Prostate gland (tissue), 2 donors: ENCODE results near the gene STXBP6. TPM values are rescaled to one million over a fixed set of nuclear protein-coding genes. Genes with fewer than 3 reads are reported as not detected.
A peak's percentile ranks its signal among the peaks of the same experiment; 100 is the strongest.

Source experiments
- DNase-seq: peaks from one replicate; pipeline ENCODE4 v3.0.0-alpha.2; 2019; ENCODE audit warnings: low spot score
- H3K27ac ChIP-seq, 2 donors: fragments of 200-600 bp; sonication (generic); 2 replicates each; pipeline ENCODE4 v1.5.1; 2017 to 2019
- H3K27me3 ChIP-seq: fragments of 200-600 bp; sonication (generic); replicated peaks from 2 replicates; pipeline ENCODE4 v1.5.1; 2019; ENCODE audit not compliant: insufficient read depth
- H3K36me3 ChIP-seq, 2 donors: fragments of 200-600 bp; sonication (generic); 1 replicate in 1 of 2; 2 replicates in 1 of 2; pipeline versions ENCODE4 v1.5.1 to v1.8.1; 2017 to 2019
- H3K4me1 ChIP-seq: fragments of 200-600 bp; sonication (generic); replicated peaks from 2 replicates; pipeline ENCODE4 v1.5.1; 2019
- H3K4me3 ChIP-seq, 2 donors: fragments of 200-600 bp; sonication (generic); 2 replicates each; pipeline ENCODE4 v1.5.1; 2017 to 2019
- H3K9me3 ChIP-seq: fragments of 200-600 bp; sonication (generic); 2 replicates; pipeline ENCODE4 v1.5.1; 2017
- POLR2A ChIP-seq: fragments of 450-650 bp; IDR thresholded peaks from one replicate; pipeline ENCODE4 v1.6.1; 2016; ENCODE audit warnings: antibody characterized with exemption, mild to moderate bottlenecking
- POLR2AphosphoS5 ChIP-seq: sonication (generic); formaldehyde crosslinking; IDR thresholded peaks from one replicate; pipeline ENCODE4 v1.6.1; 2017; ENCODE audit warnings: antibody characterized with exemption
- WGBS: methylation state at CpG from one replicate; pipeline ENCODE4 v1.1.5; 2018; 5-methylcytosine and 5-hydroxymethylcytosine counted together
- intact Hi-C: fragments of 100-400 bp; cut with DNase I; formaldehyde crosslinking; loops from one replicate; pipeline ENCODE4 v1.14.2; 2022
- total RNA-seq, 2 donors: library from RNA; depleted of rRNA; stranded (reverse); fragments of >200 nt; gene quantifications; one replicate each; pipeline ENCODE4 v1.1.0, GENCODE V29; 2016
- TF ChIP-seq, protein P1 (sequence below), 4 experiments: fragments of 200-600 bp in 2 of 4; fragments of 450-650 bp in 2 of 4; sonication (generic) in 2 of 4; IDR thresholded peaks; 1 replicate in 3 of 4; 2 replicates in 1 of 4; pipeline ENCODE4 v1.5.1; 2016 to 2019; ENCODE audit warnings: antibody characterized with exemption in 4 of 4, mild to moderate bottlenecking in 2 of 4, moderate library complexity in 2 of 4

Gene STXBP6
- total RNA-seq, 2 donors from 2014 or later: 12.4 to 32.3 TPM

DNA sequence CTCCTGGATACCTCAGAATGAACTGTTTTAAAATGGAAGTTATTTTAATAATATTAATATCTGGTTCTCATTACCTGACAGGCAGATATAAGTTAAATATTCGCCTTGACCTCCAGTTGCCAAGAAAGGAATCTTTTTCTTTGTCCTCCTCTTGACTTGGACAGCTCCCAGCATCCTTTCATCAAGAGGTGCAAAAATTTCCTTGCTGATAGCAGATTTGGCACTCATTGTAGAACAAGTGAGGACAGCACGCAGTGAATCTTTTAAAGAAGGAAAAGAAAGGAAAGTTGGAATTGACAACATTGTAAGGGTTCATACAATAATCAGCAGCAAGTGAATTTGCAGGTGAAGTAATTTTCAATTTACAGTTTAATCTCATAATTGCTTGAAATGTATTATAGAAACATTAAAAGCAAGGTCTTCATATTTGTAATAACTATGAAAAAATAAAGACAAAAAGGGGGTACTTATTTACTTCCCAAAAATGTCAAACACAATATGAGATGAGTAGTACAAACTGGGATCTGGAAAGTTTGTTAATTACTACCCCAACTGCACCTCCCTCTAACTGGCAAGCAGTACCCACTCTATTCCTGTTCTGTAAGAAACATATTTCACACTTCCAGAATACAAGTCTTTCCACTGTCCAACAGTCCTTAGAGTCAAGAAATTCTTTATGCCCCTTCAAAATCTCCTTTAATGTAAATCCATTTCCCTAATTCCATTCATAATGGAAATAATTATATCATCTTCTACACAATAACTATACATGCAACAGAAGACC is 75.2 kb downstream of the STXBP6 start:
- intact Hi-C loops: no loop called here
- no peaks in the 10 kb centered on the region for H3K4me1 ChIP-seq
- H3K27me3 ChIP-seq: no peaks in the 10 kb centered on the region
- no peak overlapping the region for H3K4me3 ChIP-seq
- TF ChIP-seq, protein P1, sequence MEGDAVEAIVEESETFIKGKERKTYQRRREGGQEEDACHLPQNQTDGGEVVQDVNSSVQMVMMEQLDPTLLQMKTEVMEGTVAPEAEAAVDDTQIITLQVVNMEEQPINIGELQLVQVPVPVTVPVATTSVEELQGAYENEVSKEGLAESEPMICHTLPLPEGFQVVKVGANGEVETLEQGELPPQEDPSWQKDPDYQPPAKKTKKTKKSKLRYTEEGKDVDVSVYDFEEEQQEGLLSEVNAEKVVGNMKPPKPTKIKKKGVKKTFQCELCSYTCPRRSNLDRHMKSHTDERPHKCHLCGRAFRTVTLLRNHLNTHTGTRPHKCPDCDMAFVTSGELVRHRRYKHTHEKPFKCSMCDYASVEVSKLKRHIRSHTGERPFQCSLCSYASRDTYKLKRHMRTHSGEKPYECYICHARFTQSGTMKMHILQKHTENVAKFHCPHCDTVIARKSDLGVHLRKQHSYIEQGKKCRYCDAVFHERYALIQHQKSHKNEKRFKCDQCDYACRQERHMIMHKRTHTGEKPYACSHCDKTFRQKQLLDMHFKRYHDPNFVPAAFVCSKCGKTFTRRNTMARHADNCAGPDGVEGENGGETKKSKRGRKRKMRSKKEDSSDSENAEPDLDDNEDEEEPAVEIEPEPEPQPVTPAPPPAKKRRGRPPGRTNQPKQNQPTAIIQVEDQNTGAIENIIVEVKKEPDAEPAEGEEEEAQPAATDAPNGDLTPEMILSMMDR (IDR thresholded peaks at IDR 0.05): no peak
- TF ChIP-seq POLR2AphosphoS5 (no peak), POLR2A (no peak)
- H3K36me3 ChIP-seq: no peaks in the 10 kb centered on the region
- H3K27ac ChIP-seq: no peak overlapping the region
- no peak for DNase-seq
- no peaks in the 10 kb centered on the region for H3K9me3 ChIP-seq
- WGBS: 22% methylated on average over 2 of the region's 2 CpGs

DNA sequence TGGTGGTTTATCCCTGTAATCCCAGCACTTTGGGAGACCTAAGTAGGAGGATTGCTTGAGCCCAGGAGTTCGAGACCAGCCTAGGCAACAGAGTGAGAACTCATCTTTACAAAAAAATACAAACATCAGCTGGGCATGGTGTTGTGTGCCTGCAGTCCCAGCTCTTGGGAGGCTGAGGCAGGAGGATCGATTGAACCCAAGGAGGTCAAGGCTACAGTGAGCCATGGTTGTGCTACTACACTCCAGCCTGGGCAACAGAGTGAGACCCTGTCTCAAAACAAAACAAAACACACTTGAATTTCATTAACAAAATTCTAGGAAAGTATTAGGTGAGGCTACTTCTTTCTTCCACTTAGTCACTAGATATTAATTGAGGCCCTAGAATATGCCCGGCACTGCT is 77.1 kb downstream of the STXBP6 start:
- no peak for DNase-seq
- Histone ChIP-seq H3K27ac (no peak overlapping the region), H3K36me3 (no peaks in the 10 kb centered on the region), H3K27me3 (no peaks in the 10 kb centered on the region), H3K9me3 (no peaks in the 10 kb centered on the region), H3K4me3 (no peak overlapping the region), H3K4me1 (no peaks in the 10 kb centered on the region)
- intact Hi-C loops: no loop called here
- 98% methylated on average over 3 of the region's 3 CpGs for WGBS
- TF ChIP-seq POLR2A (no peak), POLR2AphosphoS5 (no peak)
- TF ChIP-seq, protein P1 (IDR thresholded peaks at IDR 0.05): no peak

DNA sequence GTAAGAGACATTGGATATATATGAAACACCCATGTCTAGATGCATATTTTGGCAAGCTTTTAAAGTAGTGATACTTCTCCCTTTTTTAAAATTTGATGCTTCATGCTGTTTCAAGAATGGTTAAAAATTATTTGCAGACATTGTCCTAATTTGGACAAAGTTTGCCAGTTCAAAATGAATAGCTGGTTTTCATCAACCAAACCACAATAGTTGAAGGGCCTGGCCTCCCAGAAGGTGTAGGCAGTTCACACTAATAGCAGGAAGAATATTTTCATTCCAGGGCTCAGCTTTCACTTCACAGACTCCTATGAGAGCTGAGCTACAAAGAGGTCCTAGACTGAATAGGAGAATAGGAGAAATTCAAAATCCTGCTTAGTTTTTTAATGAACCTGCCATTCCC is 78.7 kb downstream of the STXBP6 start:
- Histone ChIP-seq H3K4me1 (no peaks in the 10 kb centered on the region), H3K27ac (no peak overlapping the region)

DNA sequence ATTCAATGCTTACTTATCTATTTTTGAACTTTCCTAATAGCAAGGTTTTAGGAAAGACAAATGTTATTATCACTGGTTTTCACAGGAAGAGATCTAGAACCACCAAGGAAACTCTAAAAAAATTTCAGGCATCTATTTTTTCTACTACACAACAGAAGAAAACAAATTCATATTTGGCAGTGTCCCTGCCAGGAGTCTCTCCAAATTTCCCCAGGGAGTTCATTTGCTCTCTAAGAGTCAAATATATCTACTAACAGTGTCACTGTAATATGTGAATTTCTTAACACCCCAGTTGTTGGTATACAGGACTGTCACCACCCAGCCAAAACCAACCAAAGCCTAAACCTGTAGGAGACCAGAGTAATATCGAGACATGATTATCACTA is 83.4 kb downstream of the STXBP6 start:
- WGBS: 89% methylated on average over 1 of the region's 1 CpG
- TF ChIP-seq POLR2AphosphoS5 (no peak), POLR2A (no peak)
- TF ChIP-seq, protein P1 (IDR thresholded peaks at IDR 0.05): no peak
- intact Hi-C loops: no loop called here
- H3K27ac ChIP-seq: peak overlapping the region in 1 of 2 donors; percentile 27
- DNase-seq: no peak
- no peaks in the 10 kb centered on the region for H3K27me3 ChIP-seq
- H3K4me3 ChIP-seq: no peak overlapping the region
- H3K36me3 ChIP-seq: no peaks in the 10 kb centered on the region
- H3K9me3 ChIP-seq: no peaks in the 10 kb centered on the region
- no peaks in the 10 kb centered on the region for H3K4me1 ChIP-seq

More for the DNA sequence above, 78.7 kb downstream of the STXBP6 start:
- no peaks in the 10 kb centered on the region for H3K9me3 ChIP-seq
- DNase-seq: no peak
- TF ChIP-seq, protein P1 (IDR thresholded peaks at IDR 0.05): no peak
- TF ChIP-seq POLR2AphosphoS5: no peak
- no peak overlapping the region for H3K4me3 ChIP-seq
- no peaks in the 10 kb centered on the region for H3K36me3 ChIP-seq
- intact Hi-C loops: no loop called here
- H3K27me3 ChIP-seq: no peaks in the 10 kb centered on the region

DNA sequence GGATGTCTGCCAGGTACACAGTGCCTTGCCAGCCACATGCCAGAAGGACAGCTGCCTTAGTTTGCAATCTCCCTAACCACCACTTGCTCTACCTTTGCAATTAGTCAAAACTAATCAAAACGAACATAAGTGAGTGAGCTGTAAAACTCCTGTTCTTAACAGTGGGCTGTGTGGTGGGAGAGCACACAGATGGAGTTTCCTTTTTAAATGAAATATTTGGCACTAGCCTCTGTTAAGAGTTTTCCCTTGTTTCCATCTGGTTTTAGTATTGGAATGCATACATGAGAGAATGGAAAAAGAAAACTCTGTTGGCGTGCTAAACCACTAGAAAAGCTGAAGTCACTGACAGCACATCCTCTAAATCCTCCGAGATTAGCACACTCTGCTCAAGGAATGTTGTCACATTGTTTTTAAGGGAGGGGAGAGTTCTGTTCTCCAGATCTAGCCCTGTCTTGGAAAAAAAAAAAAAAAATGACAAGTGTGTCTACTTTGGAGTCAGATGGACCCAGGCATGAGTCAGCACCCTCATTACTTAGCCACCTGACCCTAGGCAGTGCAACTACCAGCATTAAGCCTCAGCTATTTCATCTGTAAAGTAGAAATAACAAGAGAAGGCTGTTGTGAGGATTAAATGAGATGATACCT is 83.9 kb downstream of the STXBP6 start:
- WGBS: 9% methylated on average over 3 of the region's 3 CpGs
- Histone ChIP-seq H3K9me3 (no peaks in the 10 kb centered on the region), H3K4me3 (no peak overlapping the region), H3K36me3 (no peaks in the 10 kb centered on the region), H3K4me1 (no peaks in the 10 kb centered on the region), H3K27ac (peak overlapping the region; percentile 13 to 43), H3K27me3 (no peaks in the 10 kb centered on the region)
- TF ChIP-seq, protein P1 (IDR thresholded peaks at IDR 0.05): no peak
- TF ChIP-seq POLR2AphosphoS5: peak; percentile 24
- intact Hi-C loops: no loop called here
- peak; percentile 37 for DNase-seq
